ENCODE results near the gene ANO9. TPM values are rescaled to one million over a fixed set of nuclear protein-coding genes. Genes with fewer than 3 reads are reported as not detected.

ANO9 gene
- total and polyA plus RNA-seq, 2 experiments from 2014 or later = 9.0 to 10.2 TPM

- H3K9me3 Mint-ChIP-seq = peaks cover 18% of the 10 kb centered on the region
- Histone ChIP-seq H3K4me2 (no peak overlapping the region), H3K27ac (ENCODE audit: low read depth) (no peak overlapping the region), H3K36me3 (ENCODE audit: insufficient read depth) (no peaks in the 10 kb centered on the region), H3K79me2 (replicated peaks; ENCODE audit: insufficient read depth) (no peaks in the 10 kb centered on the region), H3K4me3 (no peak overlapping the region), H2AFZ (no peak overlapping the region), H3K4me1 (ENCODE audit: insufficient read depth) (peaks cover under 1% of the 10 kb centered on the region; the same call in 1 of the 2 replicates), H3K27me3 (ENCODE audit: insufficient read depth) (no peaks in the 10 kb centered on the region), H3F3A (replicated peaks; ENCODE audit: low read depth) (no peaks in the 10 kb centered on the region), H4K20me1 (replicated peaks; ENCODE audit: insufficient read depth) (no peaks in the 10 kb centered on the region), H3K9me2 (ENCODE audit: insufficient read depth) (no peaks in the 10 kb centered on the region)
- H3K27me3 Mint-ChIP-seq (ENCODE audit: insufficient read depth, low read depth, poor library complexity) = peaks cover 11% of the 10 kb centered on the region
- no peak for ATAC-seq
- H3K4me3 Mint-ChIP-seq = no peak overlapping the region
- H3K27ac Mint-ChIP-seq = no peak overlapping the region
- no peak for DNase-seq (ENCODE audit: low spot score)
- H3K4me1 Mint-ChIP-seq = 0 out of 3 replicates have a peak, but pooled peaks cover 2% of the 10 kb centered on the region
- peaks cover 14% of the 10 kb centered on the region; the same call in 2 of the 3 replicates for H3K36me3 Mint-ChIP-seq (ENCODE audit: low read depth)
- TF ChIP-seq REST (IDR thresholded peaks at IDR 0.05; ENCODE audit: unreplicated experiment) (no peak), CREB1 (CRISPR knock-in tag; IDR thresholded peaks at IDR 0.05; ENCODE audit: low read depth) (no peak), EZH2 (IDR thresholded peaks at IDR 0.05; ENCODE audit: low read depth, unreplicated experiment) (no peak), ZNF462 (CRISPR knock-in tag; IDR thresholded peaks at IDR 0.05) (no peak), ZNF114 (CRISPR knock-in tag; IDR thresholded peaks at IDR 0.05) (no peak), JUNB (IDR thresholded peaks at IDR 0.05; ENCODE audit: unreplicated experiment) (no peak), POLR2AphosphoS5 (IDR thresholded peaks at IDR 0.05; ENCODE audit: low read depth) (no peak), ZNF331 (CRISPR knock-in tag; IDR thresholded peaks at IDR 0.05; ENCODE audit: low read depth) (no peak), EZH2phosphoT487 (IDR thresholded peaks at IDR 0.05; ENCODE audit: unreplicated experiment) (no peak), NANOG (IDR thresholded peaks at IDR 0.05; ENCODE audit: borderline replicate concordance) (no peak), STAT1 (IDR thresholded peaks at IDR 0.05; ENCODE audit: unreplicated experiment) (no peak)
- TF ChIP-seq, protein P1, sequence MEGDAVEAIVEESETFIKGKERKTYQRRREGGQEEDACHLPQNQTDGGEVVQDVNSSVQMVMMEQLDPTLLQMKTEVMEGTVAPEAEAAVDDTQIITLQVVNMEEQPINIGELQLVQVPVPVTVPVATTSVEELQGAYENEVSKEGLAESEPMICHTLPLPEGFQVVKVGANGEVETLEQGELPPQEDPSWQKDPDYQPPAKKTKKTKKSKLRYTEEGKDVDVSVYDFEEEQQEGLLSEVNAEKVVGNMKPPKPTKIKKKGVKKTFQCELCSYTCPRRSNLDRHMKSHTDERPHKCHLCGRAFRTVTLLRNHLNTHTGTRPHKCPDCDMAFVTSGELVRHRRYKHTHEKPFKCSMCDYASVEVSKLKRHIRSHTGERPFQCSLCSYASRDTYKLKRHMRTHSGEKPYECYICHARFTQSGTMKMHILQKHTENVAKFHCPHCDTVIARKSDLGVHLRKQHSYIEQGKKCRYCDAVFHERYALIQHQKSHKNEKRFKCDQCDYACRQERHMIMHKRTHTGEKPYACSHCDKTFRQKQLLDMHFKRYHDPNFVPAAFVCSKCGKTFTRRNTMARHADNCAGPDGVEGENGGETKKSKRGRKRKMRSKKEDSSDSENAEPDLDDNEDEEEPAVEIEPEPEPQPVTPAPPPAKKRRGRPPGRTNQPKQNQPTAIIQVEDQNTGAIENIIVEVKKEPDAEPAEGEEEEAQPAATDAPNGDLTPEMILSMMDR (conservative IDR thresholded peaks at IDR 0.05; ENCODE audit: low read depth in 2 of 2) = no peak
- TF ChIP-seq, protein P2, sequence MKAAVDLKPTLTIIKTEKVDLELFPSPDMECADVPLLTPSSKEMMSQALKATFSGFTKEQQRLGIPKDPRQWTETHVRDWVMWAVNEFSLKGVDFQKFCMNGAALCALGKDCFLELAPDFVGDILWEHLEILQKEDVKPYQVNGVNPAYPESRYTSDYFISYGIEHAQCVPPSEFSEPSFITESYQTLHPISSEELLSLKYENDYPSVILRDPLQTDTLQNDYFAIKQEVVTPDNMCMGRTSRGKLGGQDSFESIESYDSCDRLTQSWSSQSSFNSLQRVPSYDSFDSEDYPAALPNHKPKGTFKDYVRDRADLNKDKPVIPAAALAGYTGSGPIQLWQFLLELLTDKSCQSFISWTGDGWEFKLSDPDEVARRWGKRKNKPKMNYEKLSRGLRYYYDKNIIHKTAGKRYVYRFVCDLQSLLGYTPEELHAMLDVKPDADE (IDR thresholded peaks at IDR 0.05) = no peak
These were observed 43.0 kb downstream of the ANO9 start for GRCh38 chr11:398826-399225.
